Measurements from ENCODE around the gene MLLT3.

MLLT3 gene

GRCh38 chr9:20472342-20473045, 149.8 kb downstream of the MLLT3 start:
- DNase-seq = no peak

GRCh38 chr9:20466328-20467008, 155.8 kb downstream of the MLLT3 start:
- DNase-seq = no peak

- no peak for DNase-seq
Observed at GRCh38 chr9:20464242-20464641, 158.1 kb downstream of the MLLT3 start.

- no peak for DNase-seq
Observed at GRCh38 chr9:20463823-20464222, 158.5 kb downstream of the MLLT3 start.

GRCh38 chr9:20462410-20462809, 159.9 kb downstream of the MLLT3 start:
- DNase-seq = no peak

- DNase-seq = no peak
Observed at GRCh38 chr9:20447291-20447690, 175.0 kb downstream of the MLLT3 start.

- no peak for DNase-seq
Observed at GRCh38 chr9:20446248-20446647, 176.1 kb downstream of the MLLT3 start.

GRCh38 chr9:20442461-20443319, 179.6 kb downstream of the MLLT3 start:
- DNase-seq = no peak

- DNase-seq = no peak
Observed at GRCh38 chr9:20441711-20442423, 180.4 kb downstream of the MLLT3 start.

GRCh38 chr9:20441166-20441565, 181.1 kb downstream of the MLLT3 start:
- DNase-seq = no peak

- DNase-seq = no peak
Observed at GRCh38 chr9:20437476-20437875, 184.8 kb downstream of the MLLT3 start.

- DNase-seq = no peak
Observed at GRCh38 chr9:20436476-20437195, 185.7 kb downstream of the MLLT3 start.

GRCh38 chr9:20428976-20429375, 193.3 kb downstream of the MLLT3 start:
- DNase-seq = no peak

- no peak for DNase-seq
Observed at GRCh38 chr9:20427359-20427758, 194.9 kb downstream of the MLLT3 start.

GRCh38 chr9:20426019-20426418, 196.3 kb downstream of the MLLT3 start:
- no peak for DNase-seq

- no peak for DNase-seq
Observed at GRCh38 chr9:20419533-20419932, 202.8 kb downstream of the MLLT3 start.

- no peak for DNase-seq
Observed at GRCh38 chr9:20418485-20418884, 203.8 kb downstream of the MLLT3 start.

- no peak for DNase-seq
Observed at GRCh38 chr9:20417373-20418080, 204.8 kb downstream of the MLLT3 start.

GRCh38 chr9:20414150-20414549, 208.1 kb downstream of the MLLT3 start:
- DNase-seq = no peak

- no peak for DNase-seq
Observed at GRCh38 chr9:20409321-20410092, 212.8 kb downstream of the MLLT3 start.

GRCh38 chr9:20408513-20408912, 213.8 kb downstream of the MLLT3 start:
- DNase-seq = no peak

All from CD4-positive, alpha-beta T cell treated with Interleukin-17A for 1 hour (primary cell).